ENCODE data around the gene CCDC40. TPM values are rescaled to one million over a fixed set of nuclear protein-coding genes. Genes with fewer than 3 reads are reported as not detected.

Gene CCDC40
- total RNA-seq, 2 donors from 2014 or later, result 2.9 to 13.5 TPM

DNA sequence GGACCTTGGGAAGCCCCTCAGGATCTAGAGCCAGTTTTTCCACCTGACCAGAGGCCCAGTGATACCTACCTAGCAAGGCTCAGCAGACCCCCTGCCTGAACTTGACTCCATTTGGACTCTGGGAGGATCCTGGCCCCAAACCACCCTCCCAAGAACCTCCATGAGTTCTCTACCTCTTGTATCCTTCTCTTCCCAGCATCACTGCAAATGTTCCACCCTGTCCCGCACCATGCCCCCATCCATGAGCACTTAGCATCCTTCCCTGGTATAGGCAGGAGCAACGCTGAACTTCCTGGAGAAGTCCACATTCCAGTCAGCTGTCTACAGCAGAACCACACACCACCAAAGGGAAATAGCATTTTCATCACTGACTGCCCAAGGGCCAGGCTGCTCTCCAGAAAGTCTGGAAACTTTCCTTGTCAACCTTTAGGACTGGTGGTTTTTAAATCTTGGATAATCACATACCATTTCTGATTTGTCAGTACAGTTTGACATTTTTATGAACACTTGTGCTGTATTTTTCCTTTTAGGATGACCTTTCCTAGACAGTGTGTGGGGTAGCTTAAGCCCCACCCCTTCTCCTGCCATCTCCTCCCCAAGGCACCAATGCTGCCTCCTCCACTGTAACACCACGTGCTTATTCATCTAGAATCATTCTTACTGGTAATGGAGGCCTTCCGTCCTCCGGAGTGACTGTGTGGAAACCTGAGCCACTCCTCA, 96.6 kb downstream of the CCDC40 start:
- ATAC-seq, result no peak
- no peak overlapping the region for H3K27ac ChIP-seq
- peaks cover 10 to 34% of the 10 kb centered on the region in 2 donors for H3K36me3 ChIP-seq (replicated peaks in 1 of 2; ENCODE audit: insufficient read depth in 1 of 2, low read depth in 2 of 2)
- no peaks in the 10 kb centered on the region for H3K9me3 ChIP-seq
- DNase-seq, result no peak
- no peak for TF ChIP-seq POLR2A (IDR thresholded peaks at IDR 0.05)
- TF ChIP-seq, protein P1, sequence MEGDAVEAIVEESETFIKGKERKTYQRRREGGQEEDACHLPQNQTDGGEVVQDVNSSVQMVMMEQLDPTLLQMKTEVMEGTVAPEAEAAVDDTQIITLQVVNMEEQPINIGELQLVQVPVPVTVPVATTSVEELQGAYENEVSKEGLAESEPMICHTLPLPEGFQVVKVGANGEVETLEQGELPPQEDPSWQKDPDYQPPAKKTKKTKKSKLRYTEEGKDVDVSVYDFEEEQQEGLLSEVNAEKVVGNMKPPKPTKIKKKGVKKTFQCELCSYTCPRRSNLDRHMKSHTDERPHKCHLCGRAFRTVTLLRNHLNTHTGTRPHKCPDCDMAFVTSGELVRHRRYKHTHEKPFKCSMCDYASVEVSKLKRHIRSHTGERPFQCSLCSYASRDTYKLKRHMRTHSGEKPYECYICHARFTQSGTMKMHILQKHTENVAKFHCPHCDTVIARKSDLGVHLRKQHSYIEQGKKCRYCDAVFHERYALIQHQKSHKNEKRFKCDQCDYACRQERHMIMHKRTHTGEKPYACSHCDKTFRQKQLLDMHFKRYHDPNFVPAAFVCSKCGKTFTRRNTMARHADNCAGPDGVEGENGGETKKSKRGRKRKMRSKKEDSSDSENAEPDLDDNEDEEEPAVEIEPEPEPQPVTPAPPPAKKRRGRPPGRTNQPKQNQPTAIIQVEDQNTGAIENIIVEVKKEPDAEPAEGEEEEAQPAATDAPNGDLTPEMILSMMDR (IDR thresholded peaks at IDR 0.05), result no peak
- 91 to 94% methylated on average over 5 of the region's 5 CpGs for WGBS, 2 donors
- no peak overlapping the region for H3K4me3 ChIP-seq
- intact Hi-C loops (cut with DNase I), result no loop called here
- no peaks in the 10 kb centered on the region for H3K27me3 ChIP-seq
- peaks cover 16% of the 10 kb centered on the region for H3K4me1 ChIP-seq

DNA sequence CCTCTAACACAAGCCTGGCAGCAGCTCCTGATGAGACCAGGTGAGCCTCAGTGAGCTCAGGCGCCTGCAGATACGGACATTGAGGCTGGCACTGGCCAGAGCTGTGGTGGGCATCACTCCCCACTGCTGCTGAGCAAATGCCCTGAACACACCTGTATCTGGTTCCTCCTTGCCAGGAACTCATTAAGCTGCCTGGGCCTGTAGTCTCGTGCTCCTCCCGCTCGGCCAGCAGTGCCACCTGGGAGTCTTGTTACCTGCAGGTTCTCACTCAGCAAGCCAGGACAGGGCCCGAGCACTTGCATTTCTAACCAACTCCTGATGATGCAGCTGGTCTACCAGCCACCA, 97.2 kb downstream of the CCDC40 start:
- Histone ChIP-seq H3K27ac (no peak overlapping the region), H3K4me1 (peaks cover 16% of the 10 kb centered on the region), H3K36me3 (replicated peaks in 1 of 2; ENCODE audit: insufficient read depth in 1 of 2, low read depth in 2 of 2) (peaks cover 12 to 39% of the 10 kb centered on the region in 2 donors), H3K9me3 (no peaks in the 10 kb centered on the region), H3K27me3 (no peaks in the 10 kb centered on the region), H3K4me3 (no peak overlapping the region)
- TF ChIP-seq, protein P1 (IDR thresholded peaks at IDR 0.05), result no peak
- no peak for TF ChIP-seq POLR2A (IDR thresholded peaks at IDR 0.05)
- no peak for ATAC-seq
- DNase-seq, result no peak
- intact Hi-C loops (cut with DNase I), result no loop called here
- 90 to 96% methylated on average over 3 to 6 of the region's 6 CpGs for WGBS, 2 donors

DNA sequence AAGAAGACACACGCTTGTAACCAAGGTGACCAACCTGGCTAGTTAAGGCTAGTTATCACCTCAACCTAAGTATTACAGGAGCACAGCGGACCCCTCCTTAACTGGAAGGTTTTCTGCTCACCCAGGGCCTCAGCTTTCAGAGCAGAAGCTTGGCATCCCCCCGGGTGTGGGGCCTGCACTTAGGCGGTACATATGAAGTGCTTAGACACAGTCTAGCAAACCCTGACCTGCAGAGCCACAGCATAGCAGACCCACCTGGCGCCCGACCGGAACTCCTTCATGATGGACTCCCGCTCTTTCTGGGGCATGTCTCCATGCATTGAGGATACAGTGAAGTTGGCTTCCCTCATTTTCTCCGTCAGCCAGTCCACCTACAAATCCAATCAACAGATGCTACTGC, 100.7 kb downstream of the CCDC40 start:
- Histone ChIP-seq H3K36me3 (replicated peaks in 1 of 2; ENCODE audit: insufficient read depth in 1 of 2, low read depth in 2 of 2) (peaks cover 16 to 56% of the 10 kb centered on the region in 2 donors), H3K27ac (no peak overlapping the region), H3K4me1 (no peaks in the 10 kb centered on the region), H3K9me3 (no peaks in the 10 kb centered on the region), H3K27me3 (no peaks in the 10 kb centered on the region), H3K4me3 (no peak overlapping the region)
- intact Hi-C loops (cut with DNase I), result no loop called here
- WGBS, 2 donors, result 90 to 94% methylated on average over 9 of the region's 9 CpGs
- TF ChIP-seq, protein P1 (IDR thresholded peaks at IDR 0.05), result no peak
- TF ChIP-seq POLR2A (IDR thresholded peaks at IDR 0.05), result no peak
- DNase-seq, result no peak
- ATAC-seq, result no peak

DNA sequence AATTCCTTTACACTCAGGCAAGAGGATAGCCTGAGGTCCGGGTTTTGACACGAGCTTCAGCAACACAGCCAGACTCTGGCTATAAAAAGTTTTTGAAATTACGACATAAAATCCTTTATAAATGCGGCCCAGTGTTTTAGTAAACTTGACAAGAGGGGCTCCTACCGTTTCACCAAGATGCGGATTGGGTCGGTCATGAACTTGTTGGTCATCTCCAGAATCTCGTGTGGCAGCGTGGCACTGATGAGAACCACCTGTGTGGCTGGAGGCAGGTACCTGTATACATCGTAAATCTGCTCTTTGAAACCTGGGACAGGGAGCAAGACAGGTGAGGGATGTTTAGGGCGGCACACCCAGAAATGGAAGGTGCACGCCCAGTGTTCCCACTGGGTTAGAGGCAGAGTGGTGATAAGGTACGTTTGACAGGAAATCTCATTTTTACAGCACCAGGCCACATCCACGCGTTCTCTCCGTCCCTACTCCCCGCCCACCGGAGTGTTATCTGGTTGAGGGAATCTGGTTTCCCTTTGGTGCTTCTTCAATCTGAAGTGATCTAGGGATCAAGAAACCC, 102.5 kb downstream of the CCDC40 start:
- TF ChIP-seq, protein P1 (IDR thresholded peaks at IDR 0.05), result no peak
- TF ChIP-seq POLR2A (IDR thresholded peaks at IDR 0.05), result no peak
- H3K4me3 ChIP-seq, result no peak overlapping the region
- H3K36me3 ChIP-seq (replicated peaks in 1 of 2; ENCODE audit: insufficient read depth in 1 of 2, low read depth in 2 of 2), result peaks cover 16 to 61% of the 10 kb centered on the region in 2 donors
- DNase-seq (no peak), ATAC-seq (no peak)
- no peaks in the 10 kb centered on the region for H3K27me3 ChIP-seq
- no peaks in the 10 kb centered on the region for H3K9me3 ChIP-seq
- intact Hi-C loops (cut with DNase I), result no loop called here
- 86 to 87% methylated on average over 16 to 18 of the region's 18 CpGs for WGBS, 2 donors
- H3K27ac ChIP-seq, result no peak overlapping the region
- H3K4me1 ChIP-seq, result no peaks in the 10 kb centered on the region

All from body of pancreas (tissue), 4 donors.